Measurements from ENCODE around the gene ARHGEF17.

ARHGEF17 gene

DNA sequence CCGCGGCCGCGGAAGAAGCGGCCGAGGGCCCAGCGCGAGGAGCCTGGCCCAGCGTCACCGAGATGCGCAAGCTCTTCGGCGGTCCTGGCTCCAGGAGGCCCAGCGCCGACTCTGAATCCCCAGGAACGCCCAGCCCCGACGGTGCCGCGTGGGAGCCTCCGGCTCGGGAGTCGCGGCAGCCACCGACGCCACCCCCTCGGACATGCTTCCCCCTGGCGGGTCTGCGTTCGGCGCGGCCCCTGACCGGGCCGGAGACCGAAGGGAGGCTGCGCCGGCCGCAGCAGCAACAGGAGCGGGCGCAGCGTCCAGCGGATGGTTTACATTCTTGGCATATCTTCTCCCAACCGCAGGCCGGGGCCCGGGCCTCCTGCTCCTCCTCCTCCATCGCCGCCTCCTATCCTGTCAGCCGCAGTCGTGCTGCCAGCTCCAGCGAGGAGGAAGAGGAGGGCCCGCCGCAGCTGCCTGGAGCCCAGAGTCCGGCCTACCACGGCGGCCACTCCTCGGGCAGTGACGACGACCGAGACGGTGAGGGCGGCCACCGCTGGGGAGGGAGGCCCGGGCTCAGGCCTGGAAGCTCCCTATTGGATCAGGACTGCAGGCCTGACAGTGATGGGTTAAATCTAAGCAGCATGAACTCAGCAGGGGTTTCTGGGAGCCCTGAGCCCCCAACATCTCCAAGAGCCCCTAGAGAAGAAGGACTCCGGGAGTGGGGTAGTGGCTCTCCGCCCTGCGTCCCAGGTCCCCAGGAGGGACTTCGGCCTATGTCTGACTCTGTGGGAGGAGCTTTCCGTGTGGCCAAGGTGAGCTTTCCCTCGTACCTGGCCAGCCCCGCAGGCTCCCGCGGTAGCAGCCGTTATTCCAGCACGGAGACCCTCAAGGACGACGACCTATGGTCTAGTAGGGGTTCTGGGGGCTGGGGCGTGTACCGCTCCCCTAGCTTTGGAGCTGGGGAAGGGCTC lies 1.2 kb downstream of the ARHGEF17 start:
- Histone ChIP-seq H3K27ac (peak overlapping the region; percentile 68 to 94 (median 86)), H3K4me3 (peak overlapping the region; percentile 39 to 74 (median 54))

DNA sequence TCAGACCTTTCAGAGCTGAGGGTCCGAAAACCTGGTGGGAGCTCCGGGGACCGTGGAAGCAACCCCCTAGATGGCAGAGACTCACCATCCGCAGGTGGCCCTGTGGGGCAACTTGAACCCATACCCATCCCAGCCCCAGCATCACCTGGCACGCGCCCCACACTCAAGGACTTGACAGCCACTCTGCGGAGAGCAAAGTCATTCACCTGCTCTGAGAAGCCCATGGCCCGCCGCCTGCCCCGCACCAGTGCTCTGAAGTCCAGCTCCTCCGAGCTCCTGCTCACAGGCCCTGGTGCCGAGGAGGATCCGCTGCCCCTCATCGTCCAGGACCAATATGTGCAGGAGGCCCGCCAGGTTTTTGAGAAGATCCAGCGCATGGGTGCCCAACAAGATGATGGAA lies 2.0 kb downstream of the ARHGEF17 start:
- Histone ChIP-seq H3K4me3 (peak overlapping the region; percentile 14 to 73 (median 53)), H3K27ac (peak overlapping the region in 13 of 21 experiments; percentile 5 to 94 (median 89))

DNA sequence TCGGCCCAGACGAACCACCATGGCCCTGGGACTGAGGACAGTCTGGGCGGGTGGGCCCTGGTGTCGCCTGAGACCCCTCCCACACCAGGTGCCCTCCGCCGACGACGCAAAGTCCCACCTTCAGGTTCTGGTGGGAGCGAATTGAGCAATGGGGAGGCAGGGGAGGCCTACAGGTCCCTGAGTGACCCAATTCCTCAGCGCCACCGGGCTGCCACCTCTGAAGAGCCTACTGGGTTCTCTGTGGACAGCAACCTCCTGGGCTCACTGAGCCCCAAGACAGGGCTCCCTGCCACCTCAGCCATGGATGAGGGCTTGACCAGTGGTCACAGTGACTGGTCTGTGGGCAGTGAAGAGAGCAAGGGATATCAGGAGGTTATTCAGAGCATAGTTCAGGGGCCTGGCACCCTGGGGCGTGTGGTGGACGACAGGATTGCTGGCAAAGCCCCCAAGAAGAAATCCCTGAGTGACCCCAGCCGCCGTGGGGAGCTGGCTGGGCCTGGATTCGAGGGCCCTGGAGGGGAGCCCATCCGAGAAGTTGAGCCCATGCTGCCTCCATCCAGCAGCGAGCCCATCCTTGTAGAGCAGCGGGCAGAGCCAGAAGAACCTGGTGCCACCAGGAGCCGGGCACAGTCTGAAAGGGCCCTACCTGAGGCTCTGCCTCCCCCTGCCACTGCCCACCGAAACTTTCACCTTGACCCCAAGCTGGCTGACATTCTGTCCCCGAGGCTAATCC lies 2.8 kb downstream of the ARHGEF17 start:
- peak overlapping the region in 9 of 21 experiments; percentile 11 to 91 (median 40) for H3K27ac ChIP-seq
- peak overlapping the region; percentile 4 to 73 (median 27) for H3K4me3 ChIP-seq

DNA sequence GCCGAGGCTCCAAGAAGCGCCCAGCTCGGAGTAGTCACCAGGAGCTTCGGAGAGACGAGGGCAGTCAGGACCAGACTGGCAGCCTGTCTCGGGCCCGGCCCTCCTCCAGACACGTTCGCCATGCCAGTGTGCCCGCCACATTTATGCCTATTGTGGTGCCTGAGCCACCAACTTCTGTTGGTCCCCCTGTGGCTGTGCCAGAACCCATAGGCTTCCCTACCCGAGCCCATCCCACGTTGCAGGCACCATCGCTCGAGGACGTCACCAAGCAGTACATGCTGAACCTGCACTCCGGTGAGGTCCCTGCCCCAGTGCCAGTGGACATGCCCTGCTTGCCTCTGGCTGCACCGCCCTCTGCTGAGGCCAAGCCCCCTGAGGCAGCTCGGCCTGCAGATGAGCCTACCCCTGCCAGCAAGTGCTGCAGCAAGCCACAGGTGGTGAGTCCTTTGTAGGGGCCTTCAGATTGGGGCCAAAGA lies 3.4 kb downstream of the ARHGEF17 start:
- Histone ChIP-seq H3K27ac (peak overlapping the region in 8 of 21 experiments; percentile 11 to 91 (median 47)), H3K4me3 (peak overlapping the region in 6 of 7 experiments; percentile 1 to 52 (median 14))

DNA sequence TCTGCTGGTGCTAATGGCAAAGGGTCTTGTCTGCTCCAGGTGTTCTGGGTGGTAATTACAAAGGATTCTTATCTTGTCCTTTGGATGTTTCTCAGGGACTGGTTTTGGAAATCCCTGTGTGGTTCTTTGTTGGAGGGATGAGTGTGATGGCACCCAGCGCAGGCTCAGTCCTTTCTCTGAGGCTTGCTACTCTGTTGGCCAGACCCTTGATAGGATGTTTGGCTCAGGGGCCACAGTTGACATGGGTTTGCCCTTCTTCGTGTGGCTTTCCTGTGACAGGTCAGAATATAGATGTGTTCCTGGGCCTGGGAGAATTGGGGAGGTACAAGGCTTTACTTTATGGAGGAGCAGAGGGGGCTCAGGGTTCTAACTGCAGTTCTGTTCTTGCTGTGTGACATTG lies 4.0 kb downstream of the ARHGEF17 start:
- Histone ChIP-seq H3K27ac (peak overlapping the region in 15 of 21 experiments; percentile 5 to 79 (median 65)), H3K4me3 (peak overlapping the region in 4 of 7 experiments; percentile 4 to 52 (median 21))

DNA sequence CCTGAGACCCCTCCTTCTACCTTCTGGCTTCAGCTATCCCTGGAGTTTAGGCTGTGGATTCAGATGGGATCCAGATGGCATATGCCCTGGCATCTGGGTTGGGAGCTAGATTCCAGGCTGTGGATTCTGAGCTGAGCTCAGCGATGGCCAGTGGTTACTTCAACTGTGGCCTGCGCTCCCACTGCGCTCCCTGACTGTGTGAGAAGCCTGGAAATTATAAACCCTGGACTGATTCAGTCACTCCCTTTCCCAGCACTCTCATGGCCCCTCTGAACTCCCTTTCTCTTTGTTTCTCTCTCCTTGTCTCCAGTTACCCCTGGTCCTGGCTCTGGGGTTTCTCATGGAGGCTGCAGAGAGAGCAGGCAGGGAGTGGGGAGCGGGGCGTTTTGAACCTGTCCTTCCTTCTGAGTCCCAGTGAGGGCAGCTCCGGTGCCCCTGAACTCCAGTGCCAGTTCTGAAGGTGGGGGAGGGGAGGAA lies 4.8 kb downstream of the ARHGEF17 start:
- Histone ChIP-seq H3K4me3 (peak overlapping the region in 3 of 7 experiments; percentile 13 to 52 (median 15)), H3K27ac (peak overlapping the region in 20 of 21 experiments; percentile 6 to 79 (median 58))

DNA sequence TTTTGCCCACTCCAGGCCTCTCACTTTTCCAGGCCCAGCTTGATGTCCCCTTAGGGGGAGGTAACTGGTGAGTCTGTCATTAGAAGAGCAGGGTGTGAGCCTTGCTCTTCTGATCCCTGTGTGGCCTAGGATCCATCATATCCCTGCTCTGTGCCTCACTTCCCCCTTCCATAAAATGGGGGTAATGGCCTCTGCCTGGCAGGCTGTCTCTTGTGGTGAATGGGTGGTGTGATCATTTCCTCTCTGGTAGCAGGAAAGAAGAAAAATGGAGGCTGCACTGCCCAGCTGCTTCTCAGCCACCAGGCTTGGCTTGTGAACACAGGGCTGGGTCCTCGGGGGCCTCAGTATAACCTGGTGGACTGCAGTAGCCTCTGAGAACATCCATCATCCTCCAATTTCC lies 5.6 kb downstream of the ARHGEF17 start:
- Histone ChIP-seq H3K4me3 (peak overlapping the region in 1 of 7 experiments; percentile 52), H3K27ac (peak overlapping the region in 17 of 21 experiments; percentile 6 to 79 (median 61))

DNA sequence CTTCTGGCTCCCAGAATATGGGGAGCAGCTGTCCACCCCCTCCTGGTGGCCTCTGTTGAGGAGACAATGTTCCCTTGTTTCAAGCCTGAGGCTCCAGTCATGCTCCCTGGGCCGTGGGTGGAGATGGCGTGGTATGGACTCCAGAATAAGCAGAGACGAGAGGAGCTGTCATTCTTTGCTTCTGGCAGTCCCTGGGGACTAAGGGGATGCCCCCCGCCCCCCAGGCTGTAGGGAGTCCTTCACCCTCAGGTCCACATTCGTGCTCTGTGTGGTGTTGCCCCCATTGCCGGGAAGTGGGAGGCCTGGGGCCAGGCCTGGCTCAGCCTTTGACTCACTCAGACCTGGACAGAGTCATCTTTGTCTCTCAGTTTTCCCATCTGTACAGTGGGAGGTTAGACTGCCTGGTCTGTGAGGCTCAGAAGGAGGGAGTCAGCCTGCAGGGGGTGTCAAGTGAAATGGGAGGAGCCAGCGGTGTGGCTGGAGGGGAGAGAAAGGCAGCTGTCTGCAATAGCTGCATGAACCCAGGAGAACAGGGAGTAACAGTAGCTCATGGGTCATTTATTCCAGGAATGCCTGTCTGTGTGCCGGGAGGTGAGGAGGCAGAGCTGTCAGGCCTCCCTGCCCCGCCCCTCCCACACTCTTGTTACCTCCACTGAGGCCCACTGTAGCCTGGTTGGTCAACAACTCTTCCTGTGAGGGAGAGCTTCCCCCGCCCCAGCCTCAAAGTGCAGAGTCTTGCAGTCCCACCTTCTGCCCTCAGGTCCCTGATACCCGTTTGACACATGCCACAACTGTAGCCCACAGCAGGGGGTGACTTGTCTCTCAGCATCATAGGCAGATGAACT lies 6.3 kb downstream of the ARHGEF17 start:
- Histone ChIP-seq H3K4me3 (no peak overlapping the region), H3K27ac (peak overlapping the region in 14 of 21 experiments; percentile 7 to 79 (median 64))

DNA sequence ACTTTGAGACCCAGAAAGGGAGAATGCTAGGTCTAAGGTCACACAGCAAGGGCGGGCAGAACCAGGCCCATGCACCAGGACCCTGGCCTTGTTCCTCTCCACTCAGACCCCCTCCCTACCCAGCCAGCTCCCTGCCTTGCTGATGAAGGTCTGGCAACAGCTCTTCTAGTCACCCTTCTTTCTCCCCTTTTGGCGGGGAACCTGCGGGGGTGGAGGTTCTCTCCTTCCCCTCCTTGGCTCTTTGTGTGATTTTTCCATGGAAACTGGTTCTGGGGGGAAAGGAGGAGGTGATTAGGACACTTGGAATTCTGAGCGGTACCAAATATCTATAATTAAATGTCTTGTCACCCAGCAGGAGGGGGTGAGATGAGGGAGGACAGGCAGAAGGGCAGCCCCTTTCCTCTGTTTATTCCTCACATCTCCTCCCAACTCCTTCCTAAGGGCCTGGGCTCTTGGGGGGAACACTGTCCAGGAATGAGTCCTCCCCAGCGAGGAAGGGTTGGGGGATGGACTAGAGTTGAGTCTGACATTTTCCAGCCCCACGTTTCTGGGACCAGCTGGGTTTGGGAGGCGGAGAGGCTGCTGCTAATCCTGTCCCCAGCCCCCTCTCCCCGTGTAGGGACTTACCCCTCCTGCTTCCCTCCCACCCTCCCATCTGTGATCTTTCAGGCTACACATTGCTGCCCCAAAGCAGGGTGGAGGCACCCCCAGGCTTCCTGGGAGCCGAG lies 7.4 kb downstream of the ARHGEF17 start:
- H3K27ac ChIP-seq: peak overlapping the region in 10 of 21 experiments; percentile 0 to 68 (median 58)
- no peak overlapping the region for H3K4me3 ChIP-seq

DNA sequence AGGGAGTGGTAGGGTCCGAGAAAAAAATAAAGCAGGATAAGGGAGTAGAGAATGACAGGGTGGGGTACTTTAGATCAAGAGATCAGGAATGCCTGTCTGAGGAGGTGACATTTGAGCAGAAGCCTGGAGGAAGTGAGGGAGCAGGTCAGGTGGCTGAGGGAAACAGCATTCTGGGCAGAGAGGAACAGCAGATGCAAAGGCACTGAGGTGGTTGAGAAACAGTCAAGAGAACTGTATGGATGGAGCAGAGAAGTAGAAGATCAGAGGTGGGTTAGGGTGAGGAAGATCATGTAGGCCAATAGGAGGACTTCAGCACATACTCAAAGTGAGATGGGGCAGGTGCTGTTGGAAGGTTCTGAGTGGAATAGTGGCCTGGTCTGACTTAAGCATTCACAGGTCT lies 8.3 kb downstream of the ARHGEF17 start:
- Histone ChIP-seq H3K27ac (peak overlapping the region in 5 of 21 experiments; percentile 54 to 79 (median 64)), H3K4me3 (no peak overlapping the region)

DNA sequence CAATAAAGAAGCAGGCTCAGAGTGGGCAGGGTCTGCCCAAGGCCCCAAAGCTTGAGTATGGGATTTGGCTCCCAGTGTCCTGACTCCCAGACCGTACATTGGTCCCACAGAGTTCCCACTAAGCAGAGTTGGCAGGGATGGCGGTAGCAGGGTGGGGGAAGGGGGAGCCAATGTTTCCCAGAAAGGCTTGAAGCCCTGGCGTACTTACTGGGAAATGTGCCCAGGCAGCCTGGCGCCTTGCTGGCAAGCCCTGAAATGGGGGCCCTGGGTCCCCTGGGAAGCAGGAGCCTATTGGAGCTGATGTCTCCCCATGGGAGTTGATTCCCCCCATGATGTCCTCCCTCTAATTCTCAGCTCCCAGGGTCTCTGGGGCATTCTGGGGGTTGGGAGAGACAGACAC lies 9.3 kb downstream of the ARHGEF17 start:
- H3K27ac ChIP-seq: peak overlapping the region in 12 of 21 experiments; percentile 9 to 79 (median 46)
- H3K4me3 ChIP-seq: no peak overlapping the region

DNA sequence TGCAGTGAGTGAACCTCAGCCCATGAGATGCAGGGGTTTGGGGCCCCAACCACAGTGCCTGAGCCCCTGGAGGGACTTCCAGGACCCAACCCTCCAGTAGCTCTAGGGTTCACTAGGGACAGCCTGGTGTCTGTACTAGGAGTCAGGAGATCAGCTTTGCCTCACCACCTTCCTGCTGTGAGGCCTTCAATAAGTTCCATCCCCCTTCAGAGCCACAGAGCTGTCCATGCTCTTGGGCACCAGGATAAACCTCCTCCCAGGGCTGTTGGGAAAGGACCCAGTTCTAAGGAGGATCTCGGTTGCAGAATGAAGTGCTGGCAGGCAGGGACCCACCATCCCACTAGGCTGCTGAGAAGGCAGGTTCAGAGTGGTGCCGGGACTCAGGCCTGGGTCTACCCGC lies 9.7 kb downstream of the ARHGEF17 start:
- Histone ChIP-seq H3K4me3 (no peak overlapping the region), H3K27ac (peak overlapping the region in 12 of 21 experiments; percentile 9 to 79 (median 40))

DNA sequence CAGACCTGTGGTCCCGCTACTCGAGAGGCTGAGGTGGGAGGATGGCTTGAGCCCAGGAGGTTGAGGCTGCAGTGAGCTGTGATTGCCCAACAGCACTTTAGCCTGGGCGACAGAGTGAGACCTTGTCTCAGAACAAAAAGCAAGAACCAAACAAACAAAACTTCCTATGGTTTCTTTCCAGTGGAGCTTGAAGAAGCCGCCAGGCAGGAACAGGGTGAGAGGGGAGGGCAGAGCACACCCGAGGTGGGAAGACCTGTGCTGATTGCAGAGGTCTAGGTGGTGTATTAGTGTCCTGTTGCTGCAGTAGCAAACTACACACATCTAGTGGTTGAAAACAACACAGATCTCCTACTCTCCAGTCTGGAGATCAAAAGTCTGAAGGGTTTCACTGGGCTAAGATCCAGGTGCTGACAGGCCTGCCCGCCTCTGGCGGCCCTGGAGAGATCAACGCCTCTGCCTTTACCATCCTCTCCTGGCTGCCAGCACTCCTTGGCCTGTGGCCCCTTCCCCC lies 10.5 kb downstream of the ARHGEF17 start:
- peak overlapping the region in 9 of 21 experiments; percentile 16 to 79 (median 36) for H3K27ac ChIP-seq

DNA sequence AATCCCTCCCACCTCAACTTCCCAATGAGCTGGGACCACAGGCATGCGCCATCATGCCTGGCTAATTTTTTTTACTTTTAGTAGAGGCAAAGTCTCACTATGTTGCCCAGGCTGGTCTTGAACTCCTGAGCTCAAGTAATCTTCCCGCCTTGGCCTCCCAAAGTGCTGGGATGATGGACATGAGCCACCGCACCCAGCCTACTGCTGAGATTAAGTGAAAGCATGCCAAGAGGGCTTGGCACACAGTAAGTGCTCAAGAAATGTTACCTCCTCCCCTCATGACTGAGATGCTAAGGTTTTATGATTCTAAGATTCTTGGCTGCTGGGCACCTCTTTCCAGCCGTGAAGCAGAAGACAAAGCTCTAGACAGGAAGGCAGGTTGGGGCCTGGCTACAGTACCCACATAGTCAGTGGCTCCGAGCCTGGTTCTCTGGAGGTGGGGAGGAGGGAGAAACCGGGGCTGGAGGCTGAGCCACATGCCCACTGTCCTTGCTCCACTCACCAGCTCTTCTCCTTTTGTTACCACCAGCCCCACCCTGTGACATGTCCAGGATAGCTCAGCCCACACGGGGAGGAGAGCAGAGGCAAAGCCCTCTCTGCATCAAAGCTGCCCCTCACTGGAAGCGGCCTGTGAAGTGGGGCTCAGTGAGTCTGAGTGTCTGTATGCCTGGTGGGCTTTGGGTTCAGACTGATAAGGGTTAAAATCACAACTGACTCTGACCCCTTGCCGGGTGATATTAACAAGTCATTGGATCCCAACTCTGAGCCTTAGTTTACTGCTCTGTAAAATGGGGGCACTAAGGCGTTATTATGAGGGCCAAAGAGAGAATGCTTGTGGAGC lies 12.9 kb downstream of the ARHGEF17 start:
- H3K4me3 ChIP-seq: no peak overlapping the region
- H3K27ac ChIP-seq: peak overlapping the region in 16 of 21 experiments; percentile 2 to 82 (median 46)

More for the DNA sequence above, 10.5 kb downstream of the ARHGEF17 start:
- no peak overlapping the region for H3K4me3 ChIP-seq

DNA sequence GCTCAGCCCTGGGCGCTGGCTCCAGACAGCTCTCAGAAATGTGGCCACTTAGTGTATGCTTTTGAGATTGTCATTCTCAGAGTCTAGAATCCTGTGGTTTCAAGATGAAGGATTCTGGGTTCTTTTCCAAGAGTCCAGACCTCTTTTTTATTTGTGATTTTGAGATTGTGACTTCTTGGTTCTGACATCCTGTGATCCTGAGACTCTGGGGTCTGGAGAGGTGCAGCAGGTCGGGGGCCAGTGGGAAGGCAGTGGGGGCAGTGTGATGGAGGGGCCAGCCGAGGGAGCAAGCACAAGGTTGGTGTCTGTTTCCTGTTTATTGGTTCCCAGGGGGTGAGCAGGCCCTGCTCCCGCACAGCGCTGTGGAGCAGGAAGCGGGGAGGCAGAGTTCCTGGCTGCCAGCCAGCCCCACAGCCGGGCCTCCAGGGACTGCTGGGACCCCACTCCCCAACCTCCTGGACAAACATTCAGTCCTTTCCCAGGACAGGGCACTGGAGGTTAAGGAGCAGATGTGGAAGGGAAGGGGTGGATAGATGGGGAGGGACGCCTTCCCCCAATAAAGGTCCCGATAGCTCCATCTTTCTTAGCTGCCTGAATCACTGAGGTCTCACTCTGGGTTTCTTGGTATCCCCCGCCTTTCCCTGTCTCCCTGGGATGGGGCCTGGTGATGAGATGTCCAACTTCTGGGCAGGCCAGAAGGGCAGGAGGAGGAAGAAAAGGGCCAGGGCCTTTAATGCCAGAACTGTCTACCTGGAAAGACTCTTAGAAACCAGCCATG lies 13.7 kb downstream of the ARHGEF17 start:
- H3K4me3 ChIP-seq: no peak overlapping the region
- H3K27ac ChIP-seq: peak overlapping the region in 18 of 21 experiments; percentile 2 to 82 (median 56)

All from skin epidermis (tissue), 12 donors.